CD4-positive, alpha-beta T cell treated with Interleukin-21 for 1 hour (primary cell): Measurements from ENCODE around the gene HBS1L.
"Not testable (repeated sequence)": the region's sequence is repeated elsewhere in the genome, so short reads cannot be mapped to it uniquely, and the experiment has no call there.

Experiments
- DNase-seq: peaks from one replicate; pipeline ENCODE4 v3.0.0-alpha.2; 2020

HBS1L gene

DNA sequence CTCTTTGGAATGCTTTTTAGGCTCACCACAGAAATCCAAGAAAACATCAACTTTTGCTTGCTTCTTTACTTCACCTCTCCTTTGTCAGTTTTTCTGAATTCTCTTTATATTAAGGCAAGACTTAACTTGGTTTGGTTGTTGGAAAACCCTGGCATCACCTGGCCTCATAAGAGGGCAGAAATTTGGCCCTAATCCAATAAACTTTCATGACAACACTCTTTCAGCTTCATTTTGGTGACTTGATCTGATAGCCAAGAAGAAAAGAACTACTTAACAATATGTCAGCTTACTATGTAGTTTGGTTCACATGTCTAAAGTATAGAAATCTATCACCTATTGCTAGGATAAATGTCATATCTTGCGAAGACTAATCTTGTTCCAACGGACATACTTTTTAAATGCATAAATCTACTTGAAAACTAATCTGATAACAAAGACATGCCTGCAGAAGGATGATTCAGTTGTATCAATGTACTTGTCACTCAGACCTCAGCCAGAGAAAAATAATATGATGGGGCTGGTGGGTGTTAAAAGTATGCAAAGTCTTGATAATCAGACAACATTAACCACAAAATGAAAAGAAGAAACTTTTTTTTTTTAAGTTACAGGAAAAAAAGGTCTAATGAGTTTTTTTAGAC is 19.3 kb upstream of the HBS1L start:
- no peak for DNase-seq

- DNase-seq, result no peak
Observed at GRCh38 chr6:135073217-135073616, 18.6 kb upstream of the HBS1L start.

GRCh38 chr6:135072753-135073152 is 18.1 kb upstream of the HBS1L start:
- no peak for DNase-seq

DNA sequence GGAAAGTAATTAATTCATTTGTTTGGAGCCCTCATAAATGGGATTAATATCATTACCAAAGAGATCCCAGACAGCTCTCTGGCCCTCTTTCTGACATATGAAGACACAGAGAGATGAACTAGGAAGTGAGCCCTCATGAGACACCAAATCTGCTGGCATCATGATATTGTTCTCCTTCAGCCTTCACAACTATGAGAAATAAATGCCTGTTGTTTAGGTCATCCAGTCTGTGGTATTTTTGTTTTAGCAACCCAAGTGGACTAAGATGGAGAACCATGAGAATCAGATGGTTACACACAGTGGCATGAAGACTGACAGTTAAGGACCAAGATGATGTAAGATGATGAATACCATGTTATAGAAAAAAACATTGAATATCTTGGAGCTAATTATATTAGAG is 16.9 kb upstream of the HBS1L start:
- DNase-seq, result no peak

- DNase-seq, result no peak
Observed at GRCh38 chr6:135067911-135068310, 13.3 kb upstream of the HBS1L start.

DNA sequence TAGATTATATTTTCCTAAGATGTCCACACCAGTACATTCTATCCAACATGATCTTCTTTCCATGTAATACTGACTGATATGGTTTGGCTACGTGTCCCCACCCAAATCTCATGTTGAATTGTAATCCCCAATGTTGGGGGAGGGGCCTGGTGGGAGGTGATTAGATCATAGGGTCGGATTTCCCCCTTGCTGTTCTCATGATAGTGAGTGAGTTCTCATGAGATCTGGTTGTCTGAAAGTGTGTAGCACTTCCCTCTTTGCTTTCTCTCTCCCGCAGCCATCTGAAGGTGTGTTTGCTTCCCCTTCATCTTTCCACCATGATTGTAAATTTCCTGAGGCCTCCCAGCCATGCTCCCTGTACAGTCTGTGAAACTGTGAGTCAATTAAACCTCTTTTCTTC is 12.2 kb upstream of the HBS1L start:
- no peak for DNase-seq

DNA sequence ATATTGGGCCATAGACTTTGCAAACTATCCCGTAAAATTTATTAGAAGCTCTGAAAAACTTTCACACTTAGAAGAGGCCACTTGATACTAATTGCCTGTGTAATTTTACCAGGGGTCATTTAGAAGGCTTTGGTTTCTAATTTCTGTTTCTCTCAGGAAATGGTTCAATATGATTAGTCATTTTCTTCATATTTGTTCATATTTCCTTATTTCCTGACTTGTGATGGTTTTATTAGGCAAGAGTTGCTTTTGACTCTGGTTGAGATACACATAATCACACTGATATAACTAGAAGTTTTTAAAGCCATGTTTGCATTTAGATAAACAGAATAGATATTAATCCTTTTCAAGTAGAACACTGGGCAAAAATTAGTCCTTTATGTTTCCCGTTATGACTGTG is 11.8 kb upstream of the HBS1L start:
- no peak for DNase-seq

- no peak for DNase-seq
Observed at GRCh38 chr6:135064586-135064985, 10.0 kb upstream of the HBS1L start.

- DNase-seq, result no peak
Observed at GRCh38 chr6:135063926-135064325, 9.3 kb upstream of the HBS1L start.

DNA sequence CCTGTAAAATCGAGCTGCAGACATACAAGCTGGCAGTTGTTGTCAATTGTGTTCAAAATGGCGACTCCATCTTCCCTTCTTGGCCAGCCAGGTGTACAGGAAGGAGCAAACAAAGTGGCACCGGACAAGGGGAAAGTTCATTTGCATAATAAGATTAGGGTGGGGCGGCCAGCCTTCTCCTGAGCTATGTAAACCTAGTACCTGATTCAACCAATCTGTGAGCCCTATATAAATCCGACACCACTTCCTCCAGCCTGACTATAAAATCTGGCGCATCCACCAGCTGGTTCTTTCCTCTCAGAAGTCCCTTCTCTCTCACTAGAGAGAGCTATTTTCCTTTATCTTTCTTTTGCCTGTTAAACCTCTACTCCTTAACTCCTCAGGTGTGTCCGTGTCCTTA is 8.1 kb upstream of the HBS1L start:
- DNase-seq, result no peak

GRCh38 chr6:135060076-135060475 is 5.5 kb upstream of the HBS1L start:
- no peak for DNase-seq

DNA sequence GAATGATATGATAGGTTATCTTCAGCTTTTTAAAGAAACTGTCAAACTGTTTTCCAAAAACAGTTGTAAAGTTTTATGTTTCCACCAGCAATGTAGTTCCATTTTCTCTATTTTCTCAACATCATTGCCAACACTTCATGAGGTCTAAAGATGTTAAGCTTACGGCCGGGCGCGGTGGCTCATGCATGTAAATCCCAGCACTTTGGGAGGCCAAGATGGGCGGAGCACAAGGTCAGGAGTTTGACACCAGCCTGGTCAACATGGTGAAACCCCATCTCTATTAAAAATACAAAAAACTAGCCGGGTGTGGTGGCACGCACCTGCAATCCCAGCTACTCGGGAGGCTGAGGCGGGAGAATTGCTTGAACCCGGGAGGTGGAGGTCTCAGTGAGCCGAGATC is 3.7 kb upstream of the HBS1L start:
- DNase-seq, result not testable (repeated sequence)

DNA sequence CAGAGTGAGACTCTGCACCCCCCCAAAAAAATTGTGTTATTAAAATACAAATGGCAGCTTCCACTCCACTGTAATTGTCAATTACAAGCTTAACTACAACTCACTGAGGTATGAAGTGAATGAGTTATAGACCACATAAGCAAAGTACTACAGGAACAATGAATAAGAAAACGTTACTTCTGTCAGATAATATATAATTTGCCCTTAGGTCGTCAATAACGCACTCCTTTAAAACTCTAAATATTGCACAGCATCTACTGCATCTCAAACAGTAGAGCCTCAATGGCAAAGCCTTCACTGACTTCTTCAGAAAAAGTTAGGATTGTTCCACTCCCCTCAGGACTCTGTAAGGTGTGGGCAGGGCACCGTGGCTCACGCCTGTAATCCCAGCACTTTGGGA is 2.0 kb upstream of the HBS1L start:
- DNase-seq, result no peak

- peak; percentile 41 for DNase-seq
Observed at GRCh38 chr6:135054226-135054568, 425 bp downstream of the HBS1L start.

DNA sequence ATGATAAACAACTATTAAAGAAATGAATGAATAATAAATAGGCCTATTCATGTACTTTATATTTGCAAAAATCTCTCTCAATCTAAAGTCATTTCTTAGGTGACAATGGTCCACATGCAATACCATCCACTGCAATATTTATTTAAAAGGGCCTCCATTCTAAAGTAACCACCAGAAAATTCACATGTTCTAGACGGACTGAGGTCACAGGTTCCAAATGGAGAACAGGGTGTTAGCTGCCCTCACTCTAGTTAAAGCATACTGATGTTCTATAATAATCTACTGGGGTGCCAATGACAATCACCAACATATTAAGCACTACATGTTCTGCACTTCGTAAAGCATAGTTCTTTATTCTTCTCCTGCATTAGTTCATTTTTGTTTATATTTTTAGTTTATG is 1.2 kb downstream of the HBS1L start:
- no peak for DNase-seq

- peak; percentile 13 for DNase-seq
Observed at GRCh38 chr6:135052939-135053338, 1.7 kb downstream of the HBS1L start.

GRCh38 chr6:135048915-135049314 is 5.7 kb downstream of the HBS1L start:
- DNase-seq, result no peak

GRCh38 chr6:135047336-135047735 is 7.3 kb downstream of the HBS1L start:
- no peak for DNase-seq

- peak; percentile 30 for DNase-seq
Observed at GRCh38 chr6:135046912-135047311, 7.7 kb downstream of the HBS1L start.

DNA sequence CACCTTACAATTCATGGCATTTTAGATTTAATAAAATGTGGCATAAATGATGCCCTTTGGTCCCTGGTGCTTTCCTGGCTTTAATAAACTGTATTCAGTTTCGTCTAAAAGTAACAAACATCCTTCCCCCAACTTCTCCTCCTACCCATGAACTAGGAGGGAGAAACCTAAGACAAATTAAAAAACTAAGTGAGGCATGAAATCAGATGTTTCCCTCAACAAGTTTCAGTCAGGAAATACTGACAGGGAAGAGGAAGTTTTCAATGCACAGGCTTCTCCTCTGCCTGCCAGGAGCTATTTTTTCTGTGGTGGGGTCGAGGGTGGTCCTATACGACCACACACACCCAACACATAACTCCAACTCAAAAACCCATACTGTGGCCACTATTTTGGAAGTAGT is 10.0 kb downstream of the HBS1L start:
- no peak for DNase-seq

GRCh38 chr6:135043846-135044245 is 10.8 kb downstream of the HBS1L start:
- no peak for DNase-seq

GRCh38 chr6:135043364-135043763 is 11.3 kb downstream of the HBS1L start:
- DNase-seq, result no peak

DNA sequence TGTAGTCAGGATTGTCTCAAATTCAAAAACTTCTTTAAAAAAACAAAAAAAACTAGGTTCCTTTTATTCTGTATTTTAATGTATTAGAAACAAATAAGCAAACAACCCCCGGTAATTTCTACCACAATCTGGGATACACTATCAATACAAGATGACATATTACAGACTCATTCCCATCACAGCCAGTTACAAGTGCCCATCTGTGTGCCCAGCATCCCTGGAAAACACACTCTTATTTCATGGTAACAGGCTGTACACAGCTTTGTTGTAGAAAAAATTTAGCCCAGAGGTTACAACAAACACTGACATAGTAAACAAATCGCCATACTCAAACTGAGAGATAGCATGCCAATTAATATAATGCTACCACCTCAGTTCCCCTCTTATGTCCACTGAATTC is 16.3 kb downstream of the HBS1L start:
- no peak for DNase-seq

DNA sequence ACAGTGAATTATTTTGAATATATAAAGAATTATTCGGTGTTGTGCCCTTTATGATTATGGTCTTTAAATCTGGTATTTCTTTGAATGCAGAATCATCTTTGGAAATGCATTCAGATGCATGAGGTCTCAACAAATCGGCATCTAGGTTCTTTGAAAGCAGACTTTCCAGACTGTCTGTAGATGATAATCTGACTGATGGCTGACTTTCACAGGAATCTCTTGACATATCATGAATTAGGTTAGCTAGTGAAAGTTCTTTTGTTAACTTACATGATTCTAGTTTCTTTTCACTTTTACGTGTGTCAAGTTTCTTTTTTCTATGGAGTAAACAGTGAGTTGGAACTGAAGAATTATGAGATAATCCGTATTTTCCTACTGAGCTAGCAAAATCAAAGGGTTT is 17.1 kb downstream of the HBS1L start:
- DNase-seq, result no peak

- no peak for DNase-seq
Observed at GRCh38 chr6:135036731-135037420, 17.7 kb downstream of the HBS1L start.
